Sigmoid colon (tissue), 7 donors: ENCODE data around the gene TSPO. TPM values are rescaled to one million over a fixed set of nuclear protein-coding genes. Genes with fewer than 3 reads are reported as not detected.

Experiments used
- DNase-seq: peaks from one replicate; pipeline ENCODE4 v3.0.0-alpha.2; 2019
- H3K27ac ChIP-seq, 4 donors: fragments of 200-600 bp; sonication (generic); one replicate each; pipeline ENCODE4 v1.5.1; 2016 to 2019; ENCODE audit warnings: mild to moderate bottlenecking in 1 of 4
- H3K27me3 ChIP-seq, 3 donors: fragments of 200-600 bp; sonication (generic); one replicate each; pipeline ENCODE4 v1.5.1; 2019; ENCODE audit warnings: mild to moderate bottlenecking in 1 of 3
- H3K36me3 ChIP-seq, 4 donors: fragments of 200-600 bp; sonication (generic); one replicate each; pipeline ENCODE4 v1.5.1; 2016 to 2019
- H3K4me1 ChIP-seq, 4 donors: fragments of 200-600 bp; sonication (generic); one replicate each; pipeline ENCODE4 v1.5.1; 2017 to 2019
- H3K4me3 ChIP-seq, 4 donors: fragments of 200-600 bp; sonication (generic); one replicate each; pipeline ENCODE4 v1.5.1; 2017 to 2019; ENCODE audit warnings: mild to moderate bottlenecking in 2 of 4, moderate library complexity in 1 of 4
- H3K9me3 ChIP-seq, 4 donors: fragments of 200-600 bp in 3 of 4; sonication (generic) in 3 of 4; one replicate each; pipeline versions ENCODE4 v1.5.1 to v1.6.1; 2013 to 2019
- CTCF ChIP-seq, 4 experiments: fragments of 450-650 bp in 3 of 4; fragments of 200-600 bp in 1 of 4; IDR thresholded peaks; one replicate each; pipeline ENCODE4 v1.5.1; 2016 to 2019; ENCODE audit warnings: antibody characterized with exemption in 4 of 4, mild to moderate bottlenecking in 3 of 4, moderate library complexity in 2 of 4
- EP300 ChIP-seq, 4 donors: sonication (generic); formaldehyde crosslinking; IDR thresholded peaks; one replicate each; pipeline ENCODE4 v1.6.1; 2017; ENCODE audit warnings: antibody characterized with exemption in 4 of 4
- POLR2A ChIP-seq, 2 donors: fragments of 450-650 bp; IDR thresholded peaks; one replicate each; pipeline ENCODE4 v1.6.1; 2016; ENCODE audit warnings: antibody characterized with exemption in 2 of 2, mild to moderate bottlenecking in 2 of 2, moderate library complexity in 2 of 2
- POLR2AphosphoS5 ChIP-seq, 4 donors: sonication (generic); formaldehyde crosslinking; IDR thresholded peaks; one replicate each; pipeline ENCODE4 v1.6.1; 2017; ENCODE audit warnings: antibody characterized with exemption in 4 of 4
- whole genome bisulfite sequencing, 2 donors: extraction: QIAGEN DNeasy Blood & Tissue Kit; methylation state at CpG; one replicate each; pipeline ENCODE4 v1.1.7; 2013; 5-methylcytosine and 5-hydroxymethylcytosine counted together
- intact Hi-C: fragments of 100-400 bp; cut with DNase I; formaldehyde crosslinking; loops from one replicate; pipeline ENCODE4 v1.15.1; 2023
- polyA plus RNA-seq, 3 donors: library from polyadenylated mRNA; stranded (reverse); fragments of 200-250 nt; gene quantifications; one replicate each; pipeline ENCODE4 v1.2.3, GENCODE V29; 2013
- total RNA-seq, 4 donors: library from RNA; depleted of rRNA; stranded (reverse); fragments of >200 nt; gene quantifications; one replicate each; pipeline ENCODE4 v1.1.0, GENCODE V29; 2016
- donor health status: healthy with polysubstance abuse.
- donor health status: Bipolar disorder and iron deficiency.
- donor health status: healthy.

The TSPO gene
- total and polyA plus RNA-seq, 7 donors: 126 to 513 (median 219) TPM

GRCh38 chr22:43116932-43117331, 34.4 kb upstream of the TSPO start:
- Histone ChIP-seq H3K27ac (no peak overlapping the region), H3K27me3 (peaks cover 12 to 52% (median 35%) of the 10 kb centered on the region in 3 donors), H3K4me1 (no peaks in the 10 kb centered on the region), H3K9me3 (no peaks in the 10 kb centered on the region), H3K36me3 (no peaks in the 10 kb centered on the region), H3K4me3 (no peak overlapping the region)
- intact Hi-C loops: no loop called here
- WGBS, 2 donors: 96 to 97% methylated on average over 7 of the region's 7 CpGs
- DNase-seq: no peak
- TF ChIP-seq POLR2AphosphoS5 (IDR thresholded peaks at IDR 0.05): no peak
- no peak for TF ChIP-seq POLR2A (IDR thresholded peaks at IDR 0.05)

GRCh38 chr22:43118024-43118849, 33.1 kb upstream of the TSPO start:
- Histone ChIP-seq H3K27me3 (peaks cover 7 to 39% (median 22%) of the 10 kb centered on the region in 3 donors), H3K27ac (no peak overlapping the region), H3K9me3 (no peaks in the 10 kb centered on the region), H3K36me3 (no peaks in the 10 kb centered on the region), H3K4me3 (no peak overlapping the region), H3K4me1 (no peaks in the 10 kb centered on the region)
- DNase-seq: no peak
- intact Hi-C loops: no loop called here
- WGBS, 2 donors: 37 to 69% methylated on average over 21 of the region's 21 CpGs
- TF ChIP-seq CTCF (IDR thresholded peaks at IDR 0.05): no peak
- TF ChIP-seq POLR2A (IDR thresholded peaks at IDR 0.05): no peak
- TF ChIP-seq EP300 (IDR thresholded peaks at IDR 0.05): no peak
- no peak for TF ChIP-seq POLR2AphosphoS5 (IDR thresholded peaks at IDR 0.05)

DNA sequence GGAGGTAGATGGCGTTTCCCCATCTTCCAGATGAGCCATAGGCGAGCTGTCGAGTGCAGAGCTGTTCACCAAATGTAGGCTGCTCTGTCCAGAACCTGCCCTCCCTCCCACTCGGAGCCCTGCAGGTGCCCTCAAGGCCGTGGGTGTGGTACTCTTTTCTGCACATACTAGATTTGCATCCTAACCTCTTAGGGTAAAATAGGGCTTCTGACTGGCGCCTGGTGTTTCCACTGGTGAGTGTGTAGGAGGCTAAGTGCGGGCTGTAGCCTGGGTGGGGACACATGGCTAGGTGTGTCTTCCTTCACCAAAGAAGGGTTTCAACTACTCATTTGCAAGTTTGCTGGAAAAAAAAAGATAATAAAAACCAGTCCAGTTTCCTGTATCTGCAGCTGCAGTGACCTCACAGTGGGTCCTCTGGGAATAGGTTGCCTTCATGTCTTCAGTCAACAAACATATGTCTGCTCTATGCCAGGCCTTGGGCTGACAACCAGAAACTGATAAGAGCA, 32.4 kb upstream of the TSPO start:
- Histone ChIP-seq H3K27ac (no peak overlapping the region), H3K36me3 (no peaks in the 10 kb centered on the region), H3K9me3 (no peaks in the 10 kb centered on the region), H3K4me1 (no peaks in the 10 kb centered on the region), H3K4me3 (no peak overlapping the region), H3K27me3 (peaks cover 7 to 31% (median 14%) of the 10 kb centered on the region in 3 donors)
- intact Hi-C loops: no loop called here
- WGBS, 2 donors: 9 to 45% methylated on average over 7 of the region's 7 CpGs
- no peak for DNase-seq
- TF ChIP-seq CTCF (IDR thresholded peaks at IDR 0.05): no peak
- no peak for TF ChIP-seq POLR2A (IDR thresholded peaks at IDR 0.05)
- TF ChIP-seq POLR2AphosphoS5 (IDR thresholded peaks at IDR 0.05): no peak
- TF ChIP-seq EP300 (IDR thresholded peaks at IDR 0.05): no peak

DNA sequence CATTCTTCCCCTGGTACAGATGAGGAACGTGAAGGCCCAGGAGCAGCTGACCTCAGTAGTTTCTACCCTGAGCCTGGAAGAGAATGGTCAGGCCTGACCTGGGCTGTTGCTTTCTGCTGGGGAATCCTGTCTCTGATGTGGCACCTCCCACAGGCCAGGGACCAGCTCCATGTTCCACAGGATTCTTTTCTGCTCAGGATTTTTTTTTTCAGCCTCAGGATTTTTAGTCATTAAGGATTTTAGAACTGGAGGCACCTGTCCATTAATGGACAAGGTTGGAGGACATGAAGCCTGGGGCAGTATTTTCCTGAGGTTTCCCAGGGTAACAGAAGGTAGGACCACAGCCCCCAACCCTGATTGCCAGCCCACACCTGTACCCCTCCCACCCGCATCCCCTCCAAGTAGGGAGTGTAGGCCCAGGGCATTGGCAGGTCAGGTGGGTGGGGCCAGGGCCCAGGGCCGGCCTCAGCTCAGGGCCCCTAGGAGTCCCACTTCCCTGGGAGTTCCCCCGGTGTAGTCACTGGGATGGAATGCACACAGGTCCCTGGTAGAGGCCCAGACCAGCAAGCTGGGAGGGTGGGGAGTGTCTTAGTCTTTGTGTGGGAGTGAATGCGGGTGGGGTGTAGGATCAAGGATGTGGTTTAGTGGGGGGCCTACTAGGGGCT, 24.7 kb upstream of the TSPO start:
- H3K9me3 ChIP-seq: no peaks in the 10 kb centered on the region
- H3K4me1 ChIP-seq: no peaks in the 10 kb centered on the region
- H3K27ac ChIP-seq: no peak overlapping the region
- DNase-seq: no peak
- WGBS, 2 donors: 24 to 60% methylated on average over 5 of the region's 5 CpGs
- intact Hi-C loops: no loop called here
- TF ChIP-seq EP300 (IDR thresholded peaks at IDR 0.05) (no peak), POLR2AphosphoS5 (IDR thresholded peaks at IDR 0.05) (no peak), POLR2A (IDR thresholded peaks at IDR 0.05) (no peak), CTCF (IDR thresholded peaks at IDR 0.05) (no peak)
- H3K27me3 ChIP-seq: no peaks in the 10 kb centered on the region
- H3K36me3 ChIP-seq: no peaks in the 10 kb centered on the region
- H3K4me3 ChIP-seq: no peak overlapping the region
